ENCODE measurements around the gene ACSM2B. TPM values are rescaled to one million over a fixed set of nuclear protein-coding genes. Genes with fewer than 3 reads are reported as not detected.

The ACSM2B gene
- total RNA-seq, 1 experiment from 2014 or later: not detected

- no peak overlapping the region for H3K27ac ChIP-seq (ENCODE audit: low read depth, low read length)
- no peaks in the 10 kb centered on the region for H3K9me3 ChIP-seq (ENCODE audit: control insufficient read depth in 1 of 2, insufficient read depth in 1 of 2, low read depth in 1 of 2, low read length in 2 of 2)
- no peaks in the 10 kb centered on the region for H3K79me2 ChIP-seq (ENCODE audit: insufficient read depth, low read length)
- DNase-seq (ENCODE audit: low read depth, low spot score) (no peak), ATAC-seq (no peak)
- RAD21 ChIA-PET (ENCODE audit: low non-redundant PET in 1 of 2, low total read pairs in 2 of 2, uncharacterized antibody in 2 of 2, unreplicated experiment in 2 of 2): no interaction called here
- H3K9me2 ChIP-seq (ENCODE audit: insufficient read depth): no peaks in the 10 kb centered on the region
- no peaks in the 10 kb centered on the region for H3K27me3 ChIP-seq (ENCODE audit: insufficient read depth, low read length)
- intact Hi-C loops (cut with micrococcal nuclease): no loop called here
- CTCF ChIA-PET: no interaction called here
- no peak overlapping the region for H3K4me2 ChIP-seq (ENCODE audit: low read length)
- no TSS peak for BruUV-seq (replicated peaks)
- H2AFZ ChIP-seq (ENCODE audit: low read depth, low read length, poor library complexity, severe bottlenecking): no peak overlapping the region
- H3K36me3 ChIP-seq (ENCODE audit: control insufficient read depth in 1 of 2, insufficient read depth in 2 of 2, low read length in 2 of 2): no peaks in the 10 kb centered on the region
- H3K4me3 ChIP-seq (replicated peaks in 1 of 2; ENCODE audit: low read depth in 1 of 2, low read length in 2 of 2): no peak overlapping the region
- TF ChIP-seq TCF7L2 (IDR thresholded peaks at IDR 0.05; ENCODE audit: borderline replicate concordance, extremely low read depth, insufficient read depth, insufficient read length) (no peak), EGR1 (IDR thresholded peaks at IDR 0.05; ENCODE audit: low read depth) (no peak), FOSL1 (IDR thresholded peaks at IDR 0.05; ENCODE audit: low read depth) (no peak), YY1 (IDR thresholded peaks at IDR 0.05; ENCODE audit: extremely low read depth, insufficient replicate concordance, low read depth, low read length) (no peak), POLR2AphosphoS5 (IDR thresholded peaks at IDR 0.05; ENCODE audit: low read depth, low read length) (no peak), ZBTB33 (IDR thresholded peaks at IDR 0.05; ENCODE audit: extremely low read depth, insufficient replicate concordance, low read length) (no peak), MAX (IDR thresholded peaks at IDR 0.05) (no peak), EZH2phosphoT487 (IDR thresholded peaks at IDR 0.05; ENCODE audit: borderline replicate concordance) (no peak), RAD21 (IDR thresholded peaks at IDR 0.05; ENCODE audit: low read depth) (no peak), CEBPB (IDR thresholded peaks at IDR 0.05; ENCODE audit: low read depth) (no peak), CBX3 (IDR thresholded peaks at IDR 0.05; ENCODE audit: low read depth) (no peak), JUND (IDR thresholded peaks at IDR 0.05) (no peak), EZH2 (IDR thresholded peaks at IDR 0.05) (no peak), SP1 (IDR thresholded peaks at IDR 0.05; ENCODE audit: low read depth) (no peak), SRF (IDR thresholded peaks at IDR 0.05; ENCODE audit: low read depth) (no peak), REST (IDR thresholded peaks at IDR 0.05; ENCODE audit: low read depth) (no peak), ZNF274 (IDR thresholded peaks at IDR 0.05; ENCODE audit: low read depth, low read length) (no peak), SIN3A (IDR thresholded peaks at IDR 0.05; ENCODE audit: low read depth) (no peak)
- TF ChIP-seq, protein P1, sequence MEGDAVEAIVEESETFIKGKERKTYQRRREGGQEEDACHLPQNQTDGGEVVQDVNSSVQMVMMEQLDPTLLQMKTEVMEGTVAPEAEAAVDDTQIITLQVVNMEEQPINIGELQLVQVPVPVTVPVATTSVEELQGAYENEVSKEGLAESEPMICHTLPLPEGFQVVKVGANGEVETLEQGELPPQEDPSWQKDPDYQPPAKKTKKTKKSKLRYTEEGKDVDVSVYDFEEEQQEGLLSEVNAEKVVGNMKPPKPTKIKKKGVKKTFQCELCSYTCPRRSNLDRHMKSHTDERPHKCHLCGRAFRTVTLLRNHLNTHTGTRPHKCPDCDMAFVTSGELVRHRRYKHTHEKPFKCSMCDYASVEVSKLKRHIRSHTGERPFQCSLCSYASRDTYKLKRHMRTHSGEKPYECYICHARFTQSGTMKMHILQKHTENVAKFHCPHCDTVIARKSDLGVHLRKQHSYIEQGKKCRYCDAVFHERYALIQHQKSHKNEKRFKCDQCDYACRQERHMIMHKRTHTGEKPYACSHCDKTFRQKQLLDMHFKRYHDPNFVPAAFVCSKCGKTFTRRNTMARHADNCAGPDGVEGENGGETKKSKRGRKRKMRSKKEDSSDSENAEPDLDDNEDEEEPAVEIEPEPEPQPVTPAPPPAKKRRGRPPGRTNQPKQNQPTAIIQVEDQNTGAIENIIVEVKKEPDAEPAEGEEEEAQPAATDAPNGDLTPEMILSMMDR (IDR thresholded peaks at IDR 0.05 in 2 of 3, conservative IDR thresholded peaks at IDR 0.05 in 1 of 3; ENCODE audit: borderline replicate concordance in 1 of 3, insufficient read depth in 1 of 3, low read depth in 2 of 3, low read length in 2 of 3): no peak
- TF ChIP-seq, protein P2, sequence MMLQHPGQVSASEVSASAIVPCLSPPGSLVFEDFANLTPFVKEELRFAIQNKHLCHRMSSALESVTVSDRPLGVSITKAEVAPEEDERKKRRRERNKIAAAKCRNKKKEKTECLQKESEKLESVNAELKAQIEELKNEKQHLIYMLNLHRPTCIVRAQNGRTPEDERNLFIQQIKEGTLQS (IDR thresholded peaks at IDR 0.05): no peak
- POLR2A ChIA-PET: no interaction called here
- H3K9ac ChIP-seq (ENCODE audit: low read length): no peak overlapping the region
- no peaks in the 10 kb centered on the region for H4K20me1 ChIP-seq (ENCODE audit: insufficient read depth)
- H3K4me1 ChIP-seq (ENCODE audit: control insufficient read depth in 1 of 2, insufficient read depth in 2 of 2, low read length in 2 of 2): no peaks in the 10 kb centered on the region
Observed at GRCh38 chr16:20566864-20567263, 9.3 kb downstream of the ACSM2B start.
